HuH-7 (cell line): ENCODE measurements around the gene MASP2.
"Not testable (repeated sequence)": the region's sequence is repeated elsewhere in the genome, so short reads cannot be mapped to it uniquely, and the experiment has no call there.

Source experiments
- DNase-seq: peaks from one replicate; pipeline ENCODE4 v3.0.0; 2011; ENCODE audit warnings: low spot score

MASP2 gene

GRCh38 chr1:10990828-10991227, 56.2 kb downstream of the MASP2 start:
- no peak for DNase-seq

GRCh38 chr1:10989920-10990516, 57.0 kb downstream of the MASP2 start:
- not testable (repeated sequence) for DNase-seq

GRCh38 chr1:10989095-10989494, 57.9 kb downstream of the MASP2 start:
- DNase-seq, result no peak

- DNase-seq, result no peak
These were observed 59.1 kb downstream of the MASP2 start for GRCh38 chr1:10987840-10988417.

GRCh38 chr1:10986525-10986890, 60.5 kb downstream of the MASP2 start:
- no peak for DNase-seq

GRCh38 chr1:10980841-10981727, 66.0 kb downstream of the MASP2 start:
- DNase-seq, result no peak

- DNase-seq, result no peak
These were observed 66.9 kb downstream of the MASP2 start for GRCh38 chr1:10980094-10980577.

- no peak for DNase-seq
These were observed 67.5 kb downstream of the MASP2 start for GRCh38 chr1:10979483-10979920.

- no peak for DNase-seq
These were observed 68.3 kb downstream of the MASP2 start for GRCh38 chr1:10978719-10979118.
